DND-41 (cell line): Measurements from ENCODE around the gene ZNF620.

Experiments
- ATAC-seq: fragments of 200-7000 bp; cut with Tn5 transposase; 3 replicates; pipeline ENCODE4 v1.9.1; 2021; ENCODE audit warnings: low read depth; ENCODE audit not compliant: insufficient read depth
- DNase-seq: peaks from one replicate; pipeline ENCODE4 v3.0.0-alpha.2; 2020
- H2AFZ ChIP-seq: 2 replicates; pipeline ENCODE4 v1.6.0; 2012; ENCODE audit warnings: low read depth, low read length
- H3K27ac ChIP-seq: 2 replicates; pipeline ENCODE4 v1.5.1; 2012; ENCODE audit warnings: low read length, inconsistent platforms
- H3K27me3 ChIP-seq: fragments of 200-600 bp; sonication (generic); 2 replicates; pipeline ENCODE4 v1.6.0; 2012; ENCODE audit warnings: low read length, mild to moderate bottlenecking, inconsistent platforms; ENCODE audit not compliant: insufficient read depth, poor library complexity
- H3K36me3 ChIP-seq: 2 replicates; pipeline ENCODE4 v1.5.1; 2012; ENCODE audit warnings: low read length, inconsistent platforms; ENCODE audit not compliant: insufficient read depth
- H3K4me1 ChIP-seq: 2 replicates; pipeline ENCODE4 v1.5.1; 2012; ENCODE audit warnings: mild to moderate bottlenecking, low read length; ENCODE audit not compliant: insufficient read depth
- H3K4me2 ChIP-seq: 2 replicates; pipeline ENCODE4 v1.6.0; 2012; ENCODE audit warnings: mild to moderate bottlenecking, moderate library complexity, low read length, inconsistent platforms; ENCODE audit not compliant: insufficient read depth
- H3K4me3 ChIP-seq, 2 experiments: fragments of 200-600 bp in 1 of 2; shearing (Covaris generic) in 1 of 2; 2 replicates each; pipeline ENCODE4 v1.5.1; 2012 to 2016; ENCODE audit warnings: inconsistent platforms in 2 of 2, low read length in 2 of 2, mild to moderate bottlenecking in 2 of 2, low read depth in 1 of 2, moderate library complexity in 1 of 2
- H3K79me2 ChIP-seq: 2 replicates; pipeline ENCODE4 v1.6.0; 2012; ENCODE audit warnings: low read length, inconsistent platforms; ENCODE audit not compliant: insufficient read depth
- H3K9ac ChIP-seq: 2 replicates; pipeline ENCODE4 v1.6.0; 2012; ENCODE audit warnings: low read depth, mild to moderate bottlenecking, inconsistent platforms, low read length, moderate library complexity
- H3K9me3 ChIP-seq: 2 replicates; pipeline ENCODE4 v1.5.1; 2012; ENCODE audit warnings: low read length, moderate library complexity, mild to moderate bottlenecking, inconsistent platforms; ENCODE audit not compliant: insufficient read depth, severe bottlenecking
- H4K20me1 ChIP-seq: 2 replicates; pipeline ENCODE4 v1.6.0; 2012; ENCODE audit warnings: low read length; ENCODE audit not compliant: insufficient read depth
- EZH2 ChIP-seq: IDR thresholded peaks from 3 replicates; pipeline ENCODE4 v1.6.1; 2012; ENCODE audit warnings: borderline replicate concordance, low read depth, mild to moderate bottlenecking, moderate library complexity, low read length, inconsistent platforms; ENCODE audit not compliant: severe bottlenecking
- TF ChIP-seq, protein P1 (sequence below): IDR thresholded peaks from 2 replicates; pipeline ENCODE4 v1.5.1; 2012; ENCODE audit warnings: borderline replicate concordance, low read length, moderate library complexity, mild to moderate bottlenecking; ENCODE audit not compliant: poor library complexity, severe bottlenecking; ENCODE audit errors: extremely low read depth

Gene ZNF620

DNA sequence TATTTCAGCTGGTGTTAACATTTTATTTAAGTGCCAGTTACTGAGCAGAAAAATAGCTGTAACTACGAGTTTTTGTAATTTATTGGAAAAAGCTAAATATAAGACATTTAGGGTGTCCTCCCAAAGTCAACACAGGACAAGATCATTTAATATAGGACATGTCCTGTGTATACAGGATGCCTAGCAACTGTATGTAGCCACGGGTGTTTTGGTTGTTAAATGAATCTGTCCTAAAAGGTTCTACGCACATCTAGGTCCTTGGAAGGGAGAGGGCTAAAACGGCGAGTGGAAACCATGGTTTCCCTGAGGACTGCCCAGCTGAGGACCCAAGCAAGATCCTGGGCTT, 18.4 kb downstream of the ZNF620 start:
- DNase-seq (no peak), ATAC-seq (no peak; the same call in 2 of the 3 replicates)
- H3K9ac ChIP-seq: peak overlapping the region; percentile 83
- peak overlapping the region; percentile 73 for H3K27ac ChIP-seq
- H3K79me2 ChIP-seq: peaks cover 7% of the 10 kb centered on the region
- peaks cover 10% of the 10 kb centered on the region; the same call in 1 of the 2 replicates for H3K36me3 ChIP-seq
- H3K4me3 ChIP-seq: peak overlapping the region; percentile 56 to 80; a peak in 3 of 4 replicates
- peak overlapping the region; percentile 91 for H2AFZ ChIP-seq
- H3K9me3 ChIP-seq: no peaks in the 10 kb centered on the region
- peaks cover 27% of the 10 kb centered on the region for H3K4me1 ChIP-seq
- no peak for TF ChIP-seq EZH2
- TF ChIP-seq, protein P1, sequence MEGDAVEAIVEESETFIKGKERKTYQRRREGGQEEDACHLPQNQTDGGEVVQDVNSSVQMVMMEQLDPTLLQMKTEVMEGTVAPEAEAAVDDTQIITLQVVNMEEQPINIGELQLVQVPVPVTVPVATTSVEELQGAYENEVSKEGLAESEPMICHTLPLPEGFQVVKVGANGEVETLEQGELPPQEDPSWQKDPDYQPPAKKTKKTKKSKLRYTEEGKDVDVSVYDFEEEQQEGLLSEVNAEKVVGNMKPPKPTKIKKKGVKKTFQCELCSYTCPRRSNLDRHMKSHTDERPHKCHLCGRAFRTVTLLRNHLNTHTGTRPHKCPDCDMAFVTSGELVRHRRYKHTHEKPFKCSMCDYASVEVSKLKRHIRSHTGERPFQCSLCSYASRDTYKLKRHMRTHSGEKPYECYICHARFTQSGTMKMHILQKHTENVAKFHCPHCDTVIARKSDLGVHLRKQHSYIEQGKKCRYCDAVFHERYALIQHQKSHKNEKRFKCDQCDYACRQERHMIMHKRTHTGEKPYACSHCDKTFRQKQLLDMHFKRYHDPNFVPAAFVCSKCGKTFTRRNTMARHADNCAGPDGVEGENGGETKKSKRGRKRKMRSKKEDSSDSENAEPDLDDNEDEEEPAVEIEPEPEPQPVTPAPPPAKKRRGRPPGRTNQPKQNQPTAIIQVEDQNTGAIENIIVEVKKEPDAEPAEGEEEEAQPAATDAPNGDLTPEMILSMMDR: no peak
- no peaks in the 10 kb centered on the region for H3K27me3 ChIP-seq
- H3K4me2 ChIP-seq: peak overlapping the region; percentile 93
- no peaks in the 10 kb centered on the region for H4K20me1 ChIP-seq

DNA sequence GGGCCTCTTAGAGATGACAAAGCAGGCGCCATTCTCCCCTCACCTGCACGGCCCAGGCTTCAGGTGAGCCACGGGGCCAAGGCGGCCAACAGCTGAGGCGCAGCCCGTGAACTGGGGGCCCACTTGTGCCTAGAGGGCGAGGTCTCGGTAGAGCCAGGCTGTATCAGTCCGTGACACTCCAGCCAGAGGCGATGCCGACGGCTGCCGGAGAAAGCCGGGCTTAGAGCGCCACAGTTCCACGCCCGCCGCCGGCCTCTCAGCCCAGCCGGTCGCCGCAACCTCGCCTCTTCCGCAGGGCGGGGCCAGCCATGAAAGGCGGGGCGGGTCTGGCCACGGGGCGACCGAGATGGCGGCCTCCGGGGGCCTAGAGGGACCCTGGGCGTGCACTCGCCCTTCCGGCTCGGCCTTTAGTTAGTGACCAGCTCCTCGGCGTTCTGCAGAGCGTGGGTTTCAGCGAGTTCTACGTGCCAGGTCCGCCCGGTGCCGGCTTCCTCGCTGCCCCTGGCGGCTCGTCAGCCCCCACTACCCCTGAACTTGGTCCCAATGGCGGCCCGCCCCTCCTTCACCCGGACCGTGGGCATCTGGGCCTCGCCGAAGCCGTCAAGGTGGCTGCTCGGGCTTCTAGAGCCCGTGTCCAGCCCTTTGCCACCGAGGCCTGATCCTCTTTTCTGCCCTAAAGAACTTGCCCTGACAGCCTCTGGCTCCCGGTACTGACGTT, 18.9 kb downstream of the ZNF620 start, which contains the start of gene ZNF621:
ZNF621 (plus strand) TSS at position 393 of the 718 bp plus-strand sequence. CDS start 881 bp downstream, outside the sequence.
- Histone ChIP-seq H3K27me3 (no peaks in the 10 kb centered on the region), H3K79me2 (peaks cover 7% of the 10 kb centered on the region), H3K9ac (peak within 1 kb of the TSS; percentile 83), H3K36me3 (peaks cover 15% of the 10 kb centered on the region; the same call in 1 of the 2 replicates), H3K4me1 (peaks cover 27% of the 10 kb centered on the region), H3K4me3 (peak within 1 kb of the TSS; percentile 56 to 80), H3K4me2 (peak within 1 kb of the TSS; percentile 93), H4K20me1 (no peaks in the 10 kb centered on the region), H2AFZ (peak within 1 kb of the TSS; percentile 91), H3K27ac (peak within 1 kb of the TSS; percentile 73), H3K9me3 (no peaks in the 10 kb centered on the region)
- DNase-seq (peak; percentile 80), ATAC-seq (peak; percentile 98)
- TF ChIP-seq, protein P1: no peak
- TF ChIP-seq EZH2: no peak

DNA sequence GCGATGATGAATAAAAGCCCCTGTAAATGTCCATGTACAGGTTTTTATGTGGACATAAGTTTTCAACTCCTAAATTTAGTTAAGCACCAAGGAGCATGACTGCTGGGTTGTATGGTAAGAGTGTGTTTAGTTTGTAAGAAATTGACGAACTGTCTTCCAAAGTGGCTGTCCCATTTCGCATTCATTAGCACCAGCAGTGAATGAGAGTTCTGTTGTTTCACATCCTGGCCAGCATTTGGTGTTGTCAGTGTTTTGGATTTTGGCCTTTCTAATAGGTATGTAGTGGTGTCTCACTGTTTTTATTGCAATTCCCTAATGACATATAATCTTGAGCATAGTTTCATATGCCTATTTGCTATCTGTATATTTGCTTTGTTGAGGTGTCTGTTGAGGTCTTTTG, 22.6 kb downstream of the ZNF620 start:
- Histone ChIP-seq H2AFZ (no peak overlapping the region), H4K20me1 (no peaks in the 10 kb centered on the region), H3K4me3 (no peak overlapping the region), H3K4me2 (no peak overlapping the region), H3K79me2 (peaks cover 7% of the 10 kb centered on the region), H3K9me3 (no peaks in the 10 kb centered on the region), H3K27me3 (no peaks in the 10 kb centered on the region), H3K36me3 (peaks cover 49% of the 10 kb centered on the region), H3K9ac (no peak overlapping the region), H3K4me1 (peaks cover 27% of the 10 kb centered on the region), H3K27ac (no peak overlapping the region)
- TF ChIP-seq, protein P1: no peak
- no peak for TF ChIP-seq EZH2
- ATAC-seq (no peak), DNase-seq (no peak)
